HEK293 (cell line): ENCODE data around the gene NAA25.

Experiments used
- BCL11A ChIP-seq: fragments of 450-650 bp; formaldehyde crosslinking; IDR thresholded peaks from 2 replicates; pipeline ENCODE4 v1.5.1; 2016; ENCODE audit warnings: low read depth, missing biosample characterization, missing genetic modification characterization
- CTCF ChIP-seq: fragments of 450-650 bp; formaldehyde crosslinking; IDR thresholded peaks from 2 replicates; pipeline ENCODE4 v1.5.1; 2016; ENCODE audit warnings: missing biosample characterization, missing genetic modification characterization
- HOXA7 ChIP-seq: sonication (generic); formaldehyde crosslinking; IDR thresholded peaks from 2 replicates; pipeline ENCODE4 v1.8.1; 2022; ENCODE audit warnings: missing genetic modification reagents, borderline replicate concordance
- KLF1 ChIP-seq: fragments of 450-650 bp; formaldehyde crosslinking; IDR thresholded peaks from 2 replicates; pipeline ENCODE4 v1.5.1; 2016; ENCODE audit warnings: missing biosample characterization, missing genetic modification characterization
- MYNN ChIP-seq: fragments of 450-650 bp; formaldehyde crosslinking; IDR thresholded peaks from 2 replicates; pipeline ENCODE4 v1.5.1; 2016; ENCODE audit warnings: missing biosample characterization, missing genetic modification characterization, borderline replicate concordance
- MZF1 ChIP-seq: fragments of 450-650 bp; formaldehyde crosslinking; IDR thresholded peaks from 2 replicates; pipeline ENCODE4 v1.5.1; 2017; ENCODE audit warnings: missing biosample characterization, missing genetic modification characterization, borderline replicate concordance
- TRIM28 ChIP-seq: IDR thresholded peaks from 2 replicates; pipeline ENCODE4 v1.6.1; 2011; ENCODE audit warnings: low read length, control low read depth, borderline replicate concordance
- ZBTB21 ChIP-seq: fragments of 450-650 bp; formaldehyde crosslinking; IDR thresholded peaks from 2 replicates; pipeline ENCODE4 v1.5.1; 2017; ENCODE audit warnings: missing biosample characterization, missing genetic modification characterization
- ZNF571 ChIP-seq: fragments of 450-650 bp; formaldehyde crosslinking; IDR thresholded peaks from 2 replicates; pipeline ENCODE4 v1.5.0; 2017; ENCODE audit warnings: missing biosample characterization, missing genetic modification characterization
- ZNF580 ChIP-seq: fragments of 450-650 bp; formaldehyde crosslinking; IDR thresholded peaks from 2 replicates; pipeline ENCODE4 v1.5.1; 2016; ENCODE audit warnings: missing biosample characterization, missing genetic modification characterization
- ZNF768 ChIP-seq: fragments of 450-650 bp; formaldehyde crosslinking; IDR thresholded peaks from 2 replicates; pipeline ENCODE4 v1.5.1; 2018; ENCODE audit warnings: missing biosample characterization, mild to moderate bottlenecking, missing genetic modification characterization
- TF ChIP-seq, protein P1 (sequence below): fragments of 450-650 bp; formaldehyde crosslinking; IDR thresholded peaks from 2 replicates; pipeline ENCODE4 v1.5.1; 2016; ENCODE audit warnings: missing biosample characterization, missing genetic modification characterization, borderline replicate concordance

DNA sequence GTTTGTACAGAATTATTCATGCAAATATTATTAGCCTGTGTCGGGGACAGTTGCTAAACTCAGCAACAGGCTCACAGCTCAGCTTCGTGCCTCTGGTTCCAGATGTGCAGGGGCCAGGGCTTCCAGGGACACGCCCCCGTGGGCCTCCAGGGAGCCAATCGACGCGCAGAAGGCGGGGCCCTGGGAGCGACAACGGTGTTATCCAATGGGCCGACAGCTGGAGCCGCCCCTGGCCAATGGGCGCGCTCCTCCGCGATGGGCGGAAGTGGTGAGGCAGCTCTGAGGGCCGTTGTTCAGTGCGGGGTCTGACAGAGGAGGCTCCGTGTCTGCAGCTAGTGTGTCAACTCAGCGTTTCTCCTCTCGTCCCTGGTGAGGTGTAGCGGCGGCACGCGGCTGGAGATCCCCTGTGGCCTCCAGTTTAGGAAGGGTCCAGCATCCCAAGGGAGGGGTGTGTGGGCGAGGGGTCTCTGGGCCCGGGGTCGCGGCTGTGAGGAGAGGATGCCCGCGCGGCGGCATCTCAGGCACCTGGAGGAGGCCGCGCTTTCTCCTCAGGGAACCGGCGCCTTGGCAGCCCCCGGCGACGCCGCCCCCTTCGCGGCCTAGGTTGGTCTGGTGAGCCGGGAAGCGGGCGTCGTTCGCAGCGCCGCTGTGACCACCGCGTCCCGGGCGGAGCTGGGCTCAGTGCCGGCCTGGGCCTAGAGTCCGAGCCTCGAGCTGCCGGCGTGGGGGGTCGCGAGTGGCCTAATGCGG lies 16.8 kb upstream of the NAA25 start, which contains the start of gene TRAFD1:
- no peak for TF ChIP-seq ZBTB21 (tag by site-specific recombination)
- no peak for TF ChIP-seq ZNF571 (tag by site-specific recombination)
- TF ChIP-seq MZF1, result no peak
- TF ChIP-seq HOXA7, result no peak
- no peak for TF ChIP-seq BCL11A (tag by site-specific recombination)
- no peak for TF ChIP-seq MYNN (tag by site-specific recombination)
- TF ChIP-seq CTCF (tag by site-specific recombination), result peak; percentile 27
- TF ChIP-seq ZNF580 (tag by site-specific recombination), result no peak; the same call in 1 of the 2 replicates
- no peak for TF ChIP-seq ZNF768
- no peak for TF ChIP-seq TRIM28
- peak; percentile 37; the same call in 1 of the 2 replicates for TF ChIP-seq KLF1 (tag by site-specific recombination)
- TF ChIP-seq, protein P1, sequence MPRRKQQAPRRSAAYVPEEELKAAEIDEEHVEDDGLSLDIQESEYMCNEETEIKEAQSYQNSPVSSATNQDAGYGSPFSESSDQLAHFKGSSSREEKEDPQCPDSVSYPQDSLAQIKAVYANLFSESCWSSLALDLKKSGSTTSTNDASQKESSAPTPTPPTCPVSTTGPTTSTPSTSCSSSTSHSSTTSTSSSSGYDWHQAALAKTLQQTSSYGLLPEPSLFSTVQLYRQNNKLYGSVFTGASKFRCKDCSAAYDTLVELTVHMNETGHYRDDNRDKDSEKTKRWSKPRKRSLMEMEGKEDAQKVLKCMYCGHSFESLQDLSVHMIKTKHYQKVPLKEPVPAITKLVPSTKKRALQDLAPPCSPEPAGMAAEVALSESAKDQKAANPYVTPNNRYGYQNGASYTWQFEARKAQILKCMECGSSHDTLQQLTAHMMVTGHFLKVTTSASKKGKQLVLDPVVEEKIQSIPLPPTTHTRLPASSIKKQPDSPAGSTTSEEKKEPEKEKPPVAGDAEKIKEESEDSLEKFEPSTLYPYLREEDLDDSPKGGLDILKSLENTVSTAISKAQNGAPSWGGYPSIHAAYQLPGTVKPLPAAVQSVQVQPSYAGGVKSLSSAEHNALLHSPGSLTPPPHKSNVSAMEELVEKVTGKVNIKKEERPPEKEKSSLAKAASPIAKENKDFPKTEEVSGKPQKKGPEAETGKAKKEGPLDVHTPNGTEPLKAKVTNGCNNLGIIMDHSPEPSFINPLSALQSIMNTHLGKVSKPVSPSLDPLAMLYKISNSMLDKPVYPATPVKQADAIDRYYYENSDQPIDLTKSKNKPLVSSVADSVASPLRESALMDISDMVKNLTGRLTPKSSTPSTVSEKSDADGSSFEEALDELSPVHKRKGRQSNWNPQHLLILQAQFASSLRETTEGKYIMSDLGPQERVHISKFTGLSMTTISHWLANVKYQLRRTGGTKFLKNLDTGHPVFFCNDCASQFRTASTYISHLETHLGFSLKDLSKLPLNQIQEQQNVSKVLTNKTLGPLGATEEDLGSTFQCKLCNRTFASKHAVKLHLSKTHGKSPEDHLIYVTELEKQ (tag by site-specific recombination), result no peak
